Measurements from ENCODE around the gene ZNF774. TPM values are rescaled to one million over a fixed set of nuclear protein-coding genes. Genes with fewer than 3 reads are reported as not detected.

Gene ZNF774
- total RNA-seq, 3 donors from 2014 or later: 2.6 to 7.6 (median 4.6) TPM

DNA sequence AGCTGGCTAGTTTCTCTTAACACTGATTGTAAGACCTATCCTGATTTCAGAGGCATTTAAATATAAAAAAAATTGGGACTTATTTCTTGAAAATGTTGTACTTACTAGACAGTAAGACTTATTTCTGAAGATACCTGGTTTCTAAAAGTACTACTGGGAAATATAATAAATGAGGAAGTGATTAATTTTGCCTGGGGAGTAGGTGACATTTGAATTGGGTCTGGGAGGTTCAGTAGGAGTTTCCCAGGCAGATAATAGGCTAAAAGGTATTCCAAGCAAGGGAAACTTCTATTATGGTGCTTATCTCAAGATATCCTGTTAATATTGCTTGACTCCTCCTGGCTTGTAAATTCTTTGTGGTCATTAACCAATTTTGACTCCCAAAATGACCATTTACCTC, 29.4 kb downstream of the ZNF774 start:
- TF ChIP-seq POLR2AphosphoS5 (IDR thresholded peaks at IDR 0.05) (no peak), POLR2A (IDR thresholded peaks at IDR 0.05) (no peak)
- TF ChIP-seq, protein P1, sequence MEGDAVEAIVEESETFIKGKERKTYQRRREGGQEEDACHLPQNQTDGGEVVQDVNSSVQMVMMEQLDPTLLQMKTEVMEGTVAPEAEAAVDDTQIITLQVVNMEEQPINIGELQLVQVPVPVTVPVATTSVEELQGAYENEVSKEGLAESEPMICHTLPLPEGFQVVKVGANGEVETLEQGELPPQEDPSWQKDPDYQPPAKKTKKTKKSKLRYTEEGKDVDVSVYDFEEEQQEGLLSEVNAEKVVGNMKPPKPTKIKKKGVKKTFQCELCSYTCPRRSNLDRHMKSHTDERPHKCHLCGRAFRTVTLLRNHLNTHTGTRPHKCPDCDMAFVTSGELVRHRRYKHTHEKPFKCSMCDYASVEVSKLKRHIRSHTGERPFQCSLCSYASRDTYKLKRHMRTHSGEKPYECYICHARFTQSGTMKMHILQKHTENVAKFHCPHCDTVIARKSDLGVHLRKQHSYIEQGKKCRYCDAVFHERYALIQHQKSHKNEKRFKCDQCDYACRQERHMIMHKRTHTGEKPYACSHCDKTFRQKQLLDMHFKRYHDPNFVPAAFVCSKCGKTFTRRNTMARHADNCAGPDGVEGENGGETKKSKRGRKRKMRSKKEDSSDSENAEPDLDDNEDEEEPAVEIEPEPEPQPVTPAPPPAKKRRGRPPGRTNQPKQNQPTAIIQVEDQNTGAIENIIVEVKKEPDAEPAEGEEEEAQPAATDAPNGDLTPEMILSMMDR (IDR thresholded peaks at IDR 0.05): no peak
- peaks cover 11% of the 10 kb centered on the region in 2 donors for H3K9me3 ChIP-seq
- no peaks in the 10 kb centered on the region for H3K27me3 ChIP-seq
- no peak overlapping the region for H3K27ac ChIP-seq
- H3K4me1 ChIP-seq: no peaks in the 10 kb centered on the region
- intact Hi-C loops (cut with DNase I; ENCODE audit: low total_unique reads): no loop called here
- no peaks in the 10 kb centered on the region for H3K36me3 ChIP-seq
- no peak for DNase-seq (ENCODE audit: low spot score in 2 of 2)
- H3K4me3 ChIP-seq: no peak overlapping the region

DNA sequence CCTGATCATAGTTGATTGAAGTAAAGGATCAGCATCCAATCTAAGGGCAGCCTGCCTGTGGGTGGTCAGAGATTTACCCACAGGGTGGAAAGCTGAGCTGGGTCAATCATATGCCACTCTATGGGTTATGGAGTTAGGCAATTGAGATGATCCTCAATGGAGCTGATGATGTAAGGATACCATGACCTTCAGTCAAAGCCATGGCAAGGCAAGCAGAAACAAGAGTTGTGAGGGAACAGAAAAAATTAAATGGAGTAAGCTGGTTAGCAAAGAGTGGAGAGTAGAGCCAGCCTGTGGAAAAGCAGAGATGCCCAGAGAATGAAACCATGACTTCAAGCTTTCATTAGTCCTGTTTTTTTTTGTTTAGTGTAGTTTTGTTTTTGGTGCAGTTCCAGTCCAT, 30.2 kb downstream of the ZNF774 start:
- Histone ChIP-seq H3K27ac (no peak overlapping the region), H3K36me3 (no peaks in the 10 kb centered on the region), H3K27me3 (no peaks in the 10 kb centered on the region), H3K4me3 (no peak overlapping the region), H3K4me1 (no peaks in the 10 kb centered on the region), H3K9me3 (peaks cover 11% of the 10 kb centered on the region in 2 donors)
- TF ChIP-seq POLR2AphosphoS5 (IDR thresholded peaks at IDR 0.05) (no peak), POLR2A (IDR thresholded peaks at IDR 0.05) (no peak)
- TF ChIP-seq, protein P1 (IDR thresholded peaks at IDR 0.05): no peak
- DNase-seq (ENCODE audit: low spot score in 2 of 2): no peak
- intact Hi-C loops (cut with DNase I; ENCODE audit: low total_unique reads): no loop called here

DNA sequence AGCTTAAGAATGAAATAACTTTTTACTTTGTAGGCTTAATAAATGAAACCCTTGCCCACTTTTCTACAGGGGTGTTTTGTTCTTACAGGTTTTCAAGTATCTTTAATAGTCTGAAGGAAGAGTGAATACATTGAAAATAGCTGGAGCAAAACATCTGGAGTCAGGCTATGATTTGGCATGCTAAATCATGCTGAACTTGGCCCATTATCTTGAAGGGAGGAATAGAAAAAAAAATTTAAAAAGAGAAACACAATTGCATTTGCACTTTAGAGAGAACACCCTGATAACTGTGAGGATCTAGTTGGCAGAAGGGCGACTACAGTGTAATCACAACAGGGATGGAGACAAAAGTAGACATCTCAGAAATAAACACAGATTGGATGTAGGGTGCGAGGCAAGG, 34.1 kb downstream of the ZNF774 start:
- Histone ChIP-seq H3K4me1 (no peaks in the 10 kb centered on the region), H3K9me3 (no peaks in the 10 kb centered on the region), H3K36me3 (no peaks in the 10 kb centered on the region), H3K4me3 (no peak overlapping the region), H3K27me3 (no peaks in the 10 kb centered on the region), H3K27ac (peak overlapping the region; percentile 4 to 45)
- DNase-seq (ENCODE audit: low spot score in 2 of 2): no peak
- TF ChIP-seq, protein P1 (IDR thresholded peaks at IDR 0.05): no peak
- TF ChIP-seq POLR2AphosphoS5 (IDR thresholded peaks at IDR 0.05) (no peak), POLR2A (IDR thresholded peaks at IDR 0.05) (no peak)
- intact Hi-C loops (cut with DNase I; ENCODE audit: low total_unique reads): no loop called here

- DNase-seq (ENCODE audit: low spot score in 2 of 2): peak; percentile 98
- Histone ChIP-seq H3K4me1 (no peaks in the 10 kb centered on the region), H3K27me3 (no peaks in the 10 kb centered on the region), H3K27ac (peak within 1 kb of the TSS; percentile 98 to 100), H3K36me3 (no peaks in the 10 kb centered on the region), H3K4me3 (peak within 1 kb of the TSS; percentile 76 to 98 (median 88)), H3K9me3 (no peaks in the 10 kb centered on the region)
- intact Hi-C loops (cut with DNase I; ENCODE audit: low total_unique reads): no loop called here
- TF ChIP-seq, protein P1 (IDR thresholded peaks at IDR 0.05): no peak
- peak; percentile 82 to 97 (median 86) for TF ChIP-seq POLR2AphosphoS5 (IDR thresholded peaks at IDR 0.05)
- TF ChIP-seq POLR2A (IDR thresholded peaks at IDR 0.05): peak; percentile 79
Observed at GRCh38 chr15:90387534-90388461, 35.7 kb downstream of the ZNF774 start, which contains the start of gene IQGAP1. Gene IQGAP1 (plus strand): TSS chr15:90388242. CDS start chr15:90388342, 100 bp downstream.

Data from breast epithelium (tissue), 4 donors.